SK-N-SH (cell line): ENCODE results near the gene YBX2. TPM values are rescaled to one million over a fixed set of nuclear protein-coding genes. Genes with fewer than 3 reads are reported as not detected.

Source experiments
- CTCF ChIA-PET: fragments of 300-600, 350-600 bp; formaldehyde crosslinking; extraction: SDS; loops from one replicate; lab custom pipeline; 2021; lab: Yijun Ruan, JAX
- POLR2A ChIA-PET: fragments of 350-600 bp; sonication (Branson Sonifier 250); formaldehyde crosslinking; extraction: SDS; loops from one replicate; lab custom pipeline; 2020; ENCODE audit warnings: antibody characterized with exemption, inconsistent platforms; lab: Yijun Ruan, JAX
- DNase-seq: peaks from one replicate; pipeline ENCODE4 v3.0.0; 2012
- H2AFZ ChIP-seq: fragments of 200-600 bp; sonication (generic); 2 replicates; pipeline ENCODE4 v1.8.1; 2016; ENCODE audit warnings: antibody characterized with exemption, mild to moderate bottlenecking, low read depth
- H3F3A ChIP-seq: fragments of 200-600 bp; sonication (generic); replicated peaks from 2 replicates; pipeline ENCODE3; 2016; ENCODE audit warnings: antibody characterized with exemption, mild to moderate bottlenecking; ENCODE audit not compliant: insufficient read depth
- H3K27ac ChIP-seq, 2 experiments: fragments of 200-500 bp in 1 of 2; fragments of 200-600 bp in 1 of 2; sonication (Bioruptor generic) in 1 of 2; sonication (generic), shearing (Covaris generic) in 1 of 2; 2 replicates each; pipeline versions ENCODE4 v1.5.1 to v1.6.1; 2014 to 2016; ENCODE audit warnings: low read depth in 2 of 2, inconsistent platforms in 1 of 2, low read length in 1 of 2, mild to moderate bottlenecking in 1 of 2, mixed read lengths in 1 of 2
- H3K27me3 ChIP-seq: fragments of 200-600 bp; sonication (generic), shearing (Covaris generic); 2 replicates; pipeline ENCODE4 v1.6.1; 2016; ENCODE audit warnings: mixed run types; ENCODE audit not compliant: insufficient read depth
- H3K36me3 ChIP-seq, 2 experiments: fragments of 200-500 bp in 1 of 2; fragments of 200-600 bp in 1 of 2; sonication (Bioruptor generic) in 1 of 2; sonication (generic) in 1 of 2; replicated peaks in 1 of 2; 2 replicates each; pipeline versions ENCODE3 to v1.5.1; 2014 to 2016; ENCODE audit warnings: low read length in 1 of 2, mild to moderate bottlenecking in 1 of 2; ENCODE audit not compliant: insufficient read depth in 2 of 2, control insufficient read depth in 1 of 2
- H3K4me1 ChIP-seq, 2 experiments: fragments of 200-500 bp in 1 of 2; fragments of 200-600 bp in 1 of 2; sonication (Bioruptor generic) in 1 of 2; sonication (generic), shearing (Covaris generic) in 1 of 2; 2 replicates each; pipeline versions ENCODE4 v1.5.1 to v1.6.1; 2014 to 2016; ENCODE audit warnings: low read depth in 1 of 2, low read length in 1 of 2, mixed run types in 1 of 2; ENCODE audit not compliant: insufficient read depth in 2 of 2, control insufficient read depth in 1 of 2
- H3K4me2 ChIP-seq: fragments of 200-600 bp; sonication (generic), shearing (Covaris generic); 2 replicates; pipeline ENCODE4 v1.6.1; 2017; ENCODE audit warnings: mixed run types
- H3K4me3 ChIP-seq, 2 experiments: fragments of 200-500 bp in 1 of 2; fragments of 200-600 bp in 1 of 2; sonication (Bioruptor generic) in 1 of 2; sonication (generic), shearing (Covaris generic) in 1 of 2; 2 replicates each; pipeline versions ENCODE4 v1.5.1 to v1.8.1; 2014 to 2016; ENCODE audit warnings: low read depth in 2 of 2, inconsistent platforms in 1 of 2, low read length in 1 of 2, mild to moderate bottlenecking in 1 of 2, mixed read lengths in 1 of 2, moderate library complexity in 1 of 2
- H3K79me2 ChIP-seq: fragments of 200-600 bp; sonication (generic); 2 replicates; pipeline ENCODE4 v1.8.1; 2017; ENCODE audit warnings: mild to moderate bottlenecking; ENCODE audit not compliant: insufficient read depth
- H3K9ac ChIP-seq: fragments of 200-600 bp; sonication (generic); 2 replicates; pipeline ENCODE4 v1.6.1; 2017; ENCODE audit warnings: mixed run types
- H3K9me2 ChIP-seq: fragments of 200-600 bp; sonication (generic); 2 replicates; pipeline ENCODE4 v1.6.1; 2017; ENCODE audit warnings: mixed run types
- H3K9me3 ChIP-seq: fragments of 200-600 bp; sonication (generic); 2 replicates; pipeline ENCODE4 v1.6.1; 2017; ENCODE audit warnings: mixed run types, mild to moderate bottlenecking, moderate library complexity
- H4K20me1 ChIP-seq: fragments of 200-600 bp; sonication (generic); 2 replicates; pipeline ENCODE4 v1.6.1; 2017; ENCODE audit warnings: mild to moderate bottlenecking, mixed run types; ENCODE audit not compliant: insufficient read depth
- CTCF ChIP-seq: fragments of 200-600 bp; sonication (generic); IDR thresholded peaks from 2 replicates; pipeline ENCODE4 v1.6.1; 2017; ENCODE audit warnings: antibody characterized with exemption, mild to moderate bottlenecking, moderate library complexity
- EP300 ChIP-seq, 2 experiments: IDR thresholded peaks; 2 replicates each; pipeline versions ENCODE4 v1.4.0 to v1.6.1; 2012; ENCODE audit warnings: borderline replicate concordance in 1 of 2, low read depth in 1 of 2, low read length in 1 of 2
- IRF3 ChIP-seq: fragments of 150-350 bp; IDR thresholded peaks from 2 replicates; pipeline ENCODE4 v1.6.1; 2016; ENCODE audit warnings: mild to moderate bottlenecking, low read depth, low read length
- JUND ChIP-seq: IDR thresholded peaks from 2 replicates; pipeline ENCODE4 v1.4.0; 2012
- MAX ChIP-seq: IDR thresholded peaks from 2 replicates; pipeline ENCODE4 v1.4.0; 2012; ENCODE audit warnings: low read depth
- NFIC ChIP-seq: IDR thresholded peaks from 2 replicates; pipeline ENCODE4 v1.4.0; 2012; ENCODE audit warnings: borderline replicate concordance
- NRF1 ChIP-seq: IDR thresholded peaks from 2 replicates; pipeline ENCODE4 v1.6.1; 2012; ENCODE audit warnings: low read depth, mild to moderate bottlenecking, low read length
- PBX3 ChIP-seq: IDR thresholded peaks from 2 replicates; pipeline ENCODE4; 2012
- POLR2AphosphoS5 ChIP-seq: IDR thresholded peaks from 2 replicates; pipeline ENCODE4 v1.6.1; 2012; ENCODE audit warnings: low read depth, low read length
- REST ChIP-seq: IDR thresholded peaks from 2 replicates; pipeline ENCODE4 v1.6.1; 2012; ENCODE audit warnings: mild to moderate bottlenecking, low read depth, low read length, moderate library complexity
- RXRA ChIP-seq: IDR thresholded peaks from 2 replicates; pipeline ENCODE4 v1.4.0; 2012; ENCODE audit warnings: low read depth, mild to moderate bottlenecking, borderline replicate concordance
- SIN3A ChIP-seq: IDR thresholded peaks from 2 replicates; pipeline ENCODE4 v1.6.1; 2012; ENCODE audit warnings: low read depth, mild to moderate bottlenecking, low read length, moderate library complexity, borderline replicate concordance
- SMC3 ChIP-seq: IDR thresholded peaks from 2 replicates; pipeline ENCODE4 v1.6.1; 2012; ENCODE audit warnings: low read depth, low read length, improper control_type of control experiment
- TCF12 ChIP-seq: IDR thresholded peaks from 2 replicates; pipeline ENCODE4 v1.4.0; 2012
- TEAD4 ChIP-seq: IDR thresholded peaks from 2 replicates; pipeline ENCODE4 v1.4.0; 2012; ENCODE audit warnings: mild to moderate bottlenecking, borderline replicate concordance; ENCODE audit not compliant: insufficient read depth
- USF1 ChIP-seq: IDR thresholded peaks from 2 replicates; pipeline ENCODE4 v1.4.0; 2012; ENCODE audit warnings: low read depth, borderline replicate concordance
- USF2 ChIP-seq: fragments of 150-350 bp; IDR thresholded peaks from 2 replicates; pipeline ENCODE4 v1.6.1; 2017; ENCODE audit warnings: antibody characterized with exemption, low read length, low read depth, borderline replicate concordance
- YY1 ChIP-seq: IDR thresholded peaks from 2 replicates; pipeline ENCODE4 v1.4.0; 2012; ENCODE audit warnings: low read depth, mild to moderate bottlenecking
- WGBS: methylation state at CpG from one replicate; pipeline ENCODE4 v1.1.6; 2017; ENCODE audit warnings: low lambda C conversion rate; 5-methylcytosine and 5-hydroxymethylcytosine counted together
- polyA plus RNA-seq, 3 experiments: library from polyadenylated mRNA; depleted of rRNA; stranded (reverse); fragments of >200 nt; gene quantifications; 2 replicates each; pipeline ENCODE4 v1.2.3, GENCODE V29; 2012

YBX2 gene
- polyA plus RNA-seq, 1 of the 3 experiments (the other 2 are of a cell fraction) = 0.54 TPM

- DNase-seq = peak; percentile 71
- Histone ChIP-seq H3K27ac (no peak overlapping the region), H3K9ac (no peak overlapping the region), H2AFZ (peak overlapping the region; percentile 89; the same call in 1 of the 2 replicates), H4K20me1 (no peaks in the 10 kb centered on the region), H3K4me2 (peak overlapping the region; percentile 95), H3K4me1 (peaks cover 6 to 18% of the 10 kb centered on the region in 2 experiments; a peak in 2 of 4 replicates), H3F3A (peaks cover 15% of the 10 kb centered on the region), H3K36me3 (no peaks in the 10 kb centered on the region), H3K4me3 (peak overlapping the region; percentile 50 to 64; a peak in 3 of 4 replicates), H3K27me3 (no peaks in the 10 kb centered on the region), H3K79me2 (no peaks in the 10 kb centered on the region), H3K9me3 (no peaks in the 10 kb centered on the region), H3K9me2 (no peaks in the 10 kb centered on the region)
- ChIA-PET POLR2A (interaction anchor here (0.5 to 1.3 kb wide), 2 partner anchors 61 to 346 kb away, joined by 3 read pairs; partner anchors contain the start of gene SAT2), CTCF (interaction anchor here (0.9 to 8.8 kb wide), 9 partner anchors 10 to 236 kb away, joined by 3 to 169 read pairs (median 4); no protein-coding TSS in a partner anchor)
- no peak for TF ChIP-seq POLR2AphosphoS5
- TF ChIP-seq REST = no peak
- TF ChIP-seq CTCF = no peak
- no peak for TF ChIP-seq EP300 (IDR thresholded peaks at IDR 0.05; ENCODE audit: borderline replicate concordance in 1 of 2, low read depth in 1 of 2, low read length in 1 of 2)
- TF ChIP-seq PBX3 = no peak
- TF ChIP-seq JUND = no peak
- TF ChIP-seq TEAD4 = no peak
- no peak for TF ChIP-seq IRF3
- no peak for TF ChIP-seq YY1
- TF ChIP-seq NRF1 = no peak; the same call in 1 of the 2 replicates
- TF ChIP-seq TCF12 = no peak
- no peak for TF ChIP-seq USF1
- no peak for TF ChIP-seq MAX
- TF ChIP-seq SMC3 = no peak
- TF ChIP-seq USF2 = no peak
- no peak for TF ChIP-seq RXRA
- TF ChIP-seq NFIC = no peak
- no peak for TF ChIP-seq SIN3A
- 27% methylated on average over 18 of the region's 43 CpGs for WGBS
Observed at GRCh38 chr17:7281953-7282751, 12.3 kb downstream of the YBX2 start.
